Thyroid gland (tissue), 4 donors: ENCODE measurements around the gene SCN1B. TPM values are rescaled to one million over a fixed set of nuclear protein-coding genes. Genes with fewer than 3 reads are reported as not detected.
"Not testable (repeated sequence)": the region's sequence is repeated elsewhere in the genome, so short reads cannot be mapped to it uniquely, and the experiment has no call there.

Experiments
- DNase-seq, 2 donors: peaks; one replicate each; pipeline ENCODE4 v3.0.0-alpha.2; 2019
- H3K27ac ChIP-seq, 3 donors: fragments of 200-600 bp; sonication (generic); 1 replicate in 2 of 3; 2 replicates in 1 of 3; pipeline ENCODE4 v1.5.1; 2016 to 2019; ENCODE audit warnings: mild to moderate bottlenecking in 1 of 3, moderate library complexity in 1 of 3
- H3K27me3 ChIP-seq: fragments of 200-600 bp; sonication (generic); one replicate; pipeline ENCODE4 v1.5.1; 2019
- H3K36me3 ChIP-seq, 2 donors: fragments of 200-600 bp; sonication (generic); one replicate each; pipeline ENCODE4 v1.5.1; 2016 to 2019
- H3K4me1 ChIP-seq, 2 donors: fragments of 200-600 bp; sonication (generic); one replicate each; pipeline ENCODE4 v1.5.1; 2017 to 2019
- H3K4me3 ChIP-seq, 3 donors: fragments of 200-600 bp; sonication (generic); replicated peaks in 1 of 3; 1 replicate in 2 of 3; 2 replicates in 1 of 3; pipeline ENCODE4 v1.5.1; 2016; ENCODE audit warnings: mild to moderate bottlenecking in 1 of 3
- H3K9me3 ChIP-seq: fragments of 200-600 bp; sonication (generic); one replicate; pipeline ENCODE4 v1.5.1; 2017
- POLR2A ChIP-seq, 2 donors: fragments of 450-650 bp; IDR thresholded peaks; one replicate each; pipeline ENCODE4 v1.6.1; 2017; ENCODE audit warnings: antibody characterized with exemption in 2 of 2, mild to moderate bottlenecking in 2 of 2, moderate library complexity in 1 of 2
- WGBS, 2 donors: methylation state at CpG; one replicate each; pipeline ENCODE4 v1.1.5; 2017; 5-methylcytosine and 5-hydroxymethylcytosine counted together
- intact Hi-C: fragments of 100-400 bp; cut with DNase I; formaldehyde crosslinking; loops from one replicate; pipeline ENCODE4 v1.15.1; 2023
- total RNA-seq, 4 donors: library from RNA; depleted of rRNA; stranded (reverse); fragments of >200 nt; gene quantifications; one replicate each; pipeline ENCODE4 v1.2.3, GENCODE V29; 2016
- TF ChIP-seq, protein P1 (sequence below), 6 experiments: fragments of 200-600 bp in 3 of 6; fragments of 450-650 bp in 3 of 6; sonication (generic) in 3 of 6; IDR thresholded peaks; one replicate each; pipeline ENCODE4 v1.5.1; 2016 to 2019; ENCODE audit warnings: antibody characterized with exemption in 6 of 6, mild to moderate bottlenecking in 2 of 6, inconsistent platforms in 1 of 6, moderate library complexity in 1 of 6

The SCN1B gene
- total RNA-seq, 4 donors from 2014 or later = 5.7 to 19.6 (median 10.1) TPM

DNA sequence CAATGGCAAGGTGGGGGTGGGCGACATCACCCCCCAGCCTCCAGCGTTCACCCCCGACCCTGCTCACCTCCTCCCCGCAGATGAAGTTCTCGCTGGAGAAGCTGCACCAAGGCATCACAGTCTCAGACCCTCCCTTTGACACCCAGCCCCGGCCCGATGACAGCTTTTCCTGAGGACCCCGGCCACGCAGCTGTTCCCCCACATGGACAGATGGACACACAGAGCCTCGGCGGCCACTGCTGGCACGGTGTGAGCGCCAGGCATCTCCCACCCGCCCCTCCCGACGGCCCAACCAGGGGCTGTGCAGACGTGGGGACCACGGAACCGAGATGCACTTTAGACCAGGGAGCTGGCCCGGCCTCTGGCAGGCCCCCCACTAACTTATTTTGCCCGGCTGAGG lies 4.3 kb upstream of the SCN1B start:
- no peak overlapping the region for H3K27ac ChIP-seq

DNA sequence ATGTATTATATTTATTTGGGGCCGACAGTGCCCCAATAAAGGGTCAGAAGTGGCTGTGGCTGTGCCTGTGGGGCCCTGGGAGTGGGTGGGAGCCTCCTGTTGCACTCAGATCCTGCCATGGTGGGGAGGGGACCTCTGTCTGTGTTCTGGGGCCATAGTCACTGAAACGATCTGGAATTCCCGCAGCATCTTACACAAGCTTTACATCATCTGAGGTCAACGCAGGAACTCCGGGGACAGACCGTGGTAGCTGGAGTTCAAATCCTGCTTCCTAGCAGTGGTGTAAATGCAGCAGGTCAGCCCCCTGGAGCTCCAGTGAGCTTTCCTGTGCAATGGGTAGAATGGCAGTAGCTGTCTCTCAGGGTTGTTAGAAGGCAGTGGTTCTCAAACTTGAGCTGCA lies 3.9 kb upstream of the SCN1B start:
- H3K27ac ChIP-seq = no peak overlapping the region
- H3K9me3 ChIP-seq = no peaks in the 10 kb centered on the region
- peaks cover 0 to 7% of the 10 kb centered on the region in 2 donors for H3K4me1 ChIP-seq
- no peak for DNase-seq
- intact Hi-C loops = no loop called here
- peaks cover 38 to 42% of the 10 kb centered on the region in 2 donors for H3K36me3 ChIP-seq
- 70 to 93% methylated on average over 5 to 6 of the region's 6 CpGs for WGBS, 2 donors
- no peak for TF ChIP-seq POLR2A (IDR thresholded peaks at IDR 0.05)
- TF ChIP-seq, protein P1, sequence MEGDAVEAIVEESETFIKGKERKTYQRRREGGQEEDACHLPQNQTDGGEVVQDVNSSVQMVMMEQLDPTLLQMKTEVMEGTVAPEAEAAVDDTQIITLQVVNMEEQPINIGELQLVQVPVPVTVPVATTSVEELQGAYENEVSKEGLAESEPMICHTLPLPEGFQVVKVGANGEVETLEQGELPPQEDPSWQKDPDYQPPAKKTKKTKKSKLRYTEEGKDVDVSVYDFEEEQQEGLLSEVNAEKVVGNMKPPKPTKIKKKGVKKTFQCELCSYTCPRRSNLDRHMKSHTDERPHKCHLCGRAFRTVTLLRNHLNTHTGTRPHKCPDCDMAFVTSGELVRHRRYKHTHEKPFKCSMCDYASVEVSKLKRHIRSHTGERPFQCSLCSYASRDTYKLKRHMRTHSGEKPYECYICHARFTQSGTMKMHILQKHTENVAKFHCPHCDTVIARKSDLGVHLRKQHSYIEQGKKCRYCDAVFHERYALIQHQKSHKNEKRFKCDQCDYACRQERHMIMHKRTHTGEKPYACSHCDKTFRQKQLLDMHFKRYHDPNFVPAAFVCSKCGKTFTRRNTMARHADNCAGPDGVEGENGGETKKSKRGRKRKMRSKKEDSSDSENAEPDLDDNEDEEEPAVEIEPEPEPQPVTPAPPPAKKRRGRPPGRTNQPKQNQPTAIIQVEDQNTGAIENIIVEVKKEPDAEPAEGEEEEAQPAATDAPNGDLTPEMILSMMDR (IDR thresholded peaks at IDR 0.05) = no peak
- no peak overlapping the region for H3K4me3 ChIP-seq
- no peaks in the 10 kb centered on the region for H3K27me3 ChIP-seq

More for the DNA sequence above, 4.3 kb upstream of the SCN1B start:
- DNase-seq = no peak
- no peak overlapping the region for H3K4me3 ChIP-seq
- no peaks in the 10 kb centered on the region for H3K9me3 ChIP-seq
- intact Hi-C loops = no loop called here
- no peaks in the 10 kb centered on the region for H3K27me3 ChIP-seq
- 85 to 90% methylated on average over 7 to 21 of the region's 21 CpGs for WGBS, 2 donors
- peaks cover 42 to 46% of the 10 kb centered on the region in 2 donors for H3K36me3 ChIP-seq
- TF ChIP-seq, protein P1 (IDR thresholded peaks at IDR 0.05) = no peak
- no peak for TF ChIP-seq POLR2A (IDR thresholded peaks at IDR 0.05)
- H3K4me1 ChIP-seq = peaks cover 0 to 7% of the 10 kb centered on the region in 2 donors

DNA sequence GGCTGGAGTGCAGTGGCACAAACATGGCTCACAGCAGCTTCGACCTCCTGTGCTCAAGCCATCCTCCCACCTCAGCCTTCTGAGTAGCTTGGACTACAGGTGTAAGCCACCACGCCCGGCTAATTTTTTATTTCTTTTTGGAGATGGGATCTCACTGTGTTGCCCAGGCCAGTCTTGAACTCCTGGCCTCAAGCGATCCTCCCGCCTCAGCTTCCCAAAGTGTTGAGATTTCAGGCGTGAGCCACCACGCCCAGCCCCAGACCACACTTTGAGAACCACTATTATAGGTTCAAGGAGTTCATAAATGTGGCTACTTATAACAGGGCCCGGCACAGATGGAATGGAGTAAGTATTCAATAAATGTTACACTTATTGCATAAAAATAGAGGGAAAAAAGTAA lies 3.3 kb upstream of the SCN1B start:
- Histone ChIP-seq H3K36me3 (peaks cover 32 to 36% of the 10 kb centered on the region in 2 donors), H3K4me1 (peaks cover 0 to 11% of the 10 kb centered on the region in 2 donors), H3K27ac (no peak overlapping the region), H3K9me3 (no peaks in the 10 kb centered on the region), H3K27me3 (no peaks in the 10 kb centered on the region), H3K4me3 (no peak overlapping the region)
- DNase-seq = no peak
- 94 to 95% methylated on average over 8 of the region's 8 CpGs for WGBS, 2 donors
- intact Hi-C loops = no loop called here
- no peak for TF ChIP-seq POLR2A (IDR thresholded peaks at IDR 0.05)
- TF ChIP-seq, protein P1 (IDR thresholded peaks at IDR 0.05) = no peak

DNA sequence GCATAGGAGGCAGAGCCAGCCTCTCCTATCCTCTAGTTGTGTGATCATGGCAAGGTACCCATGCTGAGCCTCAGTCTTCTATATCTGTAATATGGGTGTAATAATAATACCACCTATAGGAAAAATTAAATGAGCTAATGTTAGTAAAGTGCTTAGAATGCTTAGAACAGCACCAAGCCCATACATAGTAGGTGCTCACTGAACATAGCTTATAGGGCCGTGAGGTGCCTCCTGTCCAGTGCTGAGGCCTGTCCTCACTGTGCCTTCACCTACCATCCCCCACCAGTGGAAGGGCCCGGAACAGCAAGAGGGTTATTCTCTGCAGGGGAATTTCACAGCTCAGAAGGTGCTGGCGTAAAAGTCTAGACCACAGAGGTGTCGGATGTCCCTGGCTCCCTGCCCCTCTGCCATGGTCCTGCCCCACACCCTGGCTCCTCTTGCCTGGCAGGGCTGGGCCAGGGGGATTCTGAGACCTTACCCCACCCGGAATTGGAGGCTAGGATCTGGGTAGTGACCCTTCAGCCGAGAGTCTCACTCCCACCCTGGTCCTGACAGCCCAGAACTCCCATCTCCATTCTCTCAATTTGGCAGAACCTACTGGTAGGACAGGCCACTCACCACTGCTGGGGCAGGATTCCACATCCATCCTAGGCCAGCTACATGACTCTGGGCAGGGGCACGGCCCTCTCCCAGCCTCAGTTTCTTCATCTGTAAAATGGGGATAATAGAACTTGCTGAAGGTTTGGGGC lies 2.2 kb upstream of the SCN1B start:
- 89 to 90% methylated on average over 7 of the region's 7 CpGs for WGBS, 2 donors
- Histone ChIP-seq H3K4me1 (peaks cover 0 to 11% of the 10 kb centered on the region in 2 donors), H3K27ac (no peak overlapping the region), H3K27me3 (no peaks in the 10 kb centered on the region), H3K4me3 (no peak overlapping the region), H3K36me3 (peaks cover 24 to 26% of the 10 kb centered on the region in 2 donors), H3K9me3 (no peaks in the 10 kb centered on the region)
- TF ChIP-seq, protein P1 (IDR thresholded peaks at IDR 0.05) = no peak
- no peak for TF ChIP-seq POLR2A (IDR thresholded peaks at IDR 0.05)
- no peak for DNase-seq
- intact Hi-C loops = no loop called here

DNA sequence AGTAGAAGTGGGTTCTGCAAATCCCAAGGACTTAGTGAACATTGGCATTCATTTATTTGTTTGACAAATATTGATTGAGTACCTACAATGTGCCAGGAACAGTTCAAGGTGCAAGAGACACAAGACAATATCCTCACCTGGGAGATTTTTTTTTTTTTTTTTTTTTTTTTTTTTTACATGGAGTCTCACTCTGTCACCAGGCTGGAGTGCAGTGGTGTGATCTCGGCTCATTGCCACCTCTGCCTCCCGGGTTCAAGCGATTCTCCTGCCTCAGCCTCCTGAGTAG lies 1.7 kb upstream of the SCN1B start:
- H3K27me3 ChIP-seq, H3K4me3 ChIP-seq, H3K9me3 ChIP-seq, DNase-seq, H3K27ac ChIP-seq, intact Hi-C loops: not testable (repeated sequence)
- H3K36me3 ChIP-seq = peaks cover 19 to 20% of the 10 kb centered on the region in 2 donors
- WGBS, 2 donors = 91 to 98% methylated on average over 3 of the region's 3 CpGs
- peaks cover 0 to 11% of the 10 kb centered on the region in 2 donors for H3K4me1 ChIP-seq

DNA sequence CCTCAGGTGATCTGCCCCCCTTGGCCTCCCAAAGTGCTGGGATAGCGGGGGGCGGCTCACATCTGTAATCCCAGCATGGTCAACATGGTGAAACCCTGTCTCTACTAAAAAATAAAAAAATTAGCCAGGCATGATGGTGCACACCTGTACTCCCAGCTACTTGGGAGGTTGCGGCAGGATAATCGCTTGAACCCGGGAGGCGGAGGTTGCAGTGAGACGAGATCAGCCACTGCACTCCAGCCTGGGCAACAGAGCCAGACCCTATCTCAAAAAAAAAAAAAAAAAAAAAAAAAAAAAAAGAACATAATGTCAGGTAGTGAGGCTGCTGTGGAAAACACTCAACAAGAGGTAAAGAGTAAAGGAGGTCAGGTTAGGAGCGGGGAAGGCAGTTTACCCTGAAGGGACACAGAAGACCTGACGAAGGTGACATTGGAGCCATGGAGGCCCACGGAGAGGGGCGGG lies 964 bp upstream of the SCN1B start:
- H3K27ac ChIP-seq, H3K9me3 ChIP-seq, H3K27me3 ChIP-seq, DNase-seq, H3K4me3 ChIP-seq, intact Hi-C loops: not testable (repeated sequence)
- Histone ChIP-seq H3K4me1 (peaks cover 0 to 11% of the 10 kb centered on the region in 2 donors), H3K36me3 (peaks cover 15% of the 10 kb centered on the region in 2 donors)
- WGBS, 2 donors = 76 to 78% methylated on average over 11 of the region's 11 CpGs
